Ishikawa (cell line): ENCODE measurements around the gene CARD11.

Experiments
- CEBPB ChIP-seq: IDR thresholded peaks from 2 replicates; pipeline ENCODE4 v1.6.1; 2012
- CREB1 ChIP-seq: IDR thresholded peaks from 2 replicates; pipeline ENCODE4 v1.6.1; 2012; ENCODE audit warnings: low read depth
- EGR1 ChIP-seq: IDR thresholded peaks from 2 replicates; pipeline ENCODE4 v1.6.1; 2012
- EP300 ChIP-seq: IDR thresholded peaks from 2 replicates; pipeline ENCODE4 v1.6.1; 2012; ENCODE audit warnings: borderline replicate concordance
- FOXM1 ChIP-seq: IDR thresholded peaks from 2 replicates; pipeline ENCODE4 v1.6.1; 2012; ENCODE audit warnings: low read depth, borderline replicate concordance
- MAX ChIP-seq: IDR thresholded peaks from 2 replicates; pipeline ENCODE4 v1.6.1; 2012
- NFIC ChIP-seq: IDR thresholded peaks from 2 replicates; pipeline ENCODE4 v1.6.1; 2012
- RAD21 ChIP-seq: IDR thresholded peaks from 2 replicates; pipeline ENCODE4 v1.6.1; 2012; ENCODE audit warnings: low read depth
- TAF1 ChIP-seq: IDR thresholded peaks from 2 replicates; pipeline ENCODE4 v1.6.1; 2012; ENCODE audit warnings: low read depth, mild to moderate bottlenecking
- TCF12 ChIP-seq: IDR thresholded peaks from 2 replicates; pipeline ENCODE4 v1.6.1; 2012; ENCODE audit warnings: low read depth
- TEAD4 ChIP-seq: IDR thresholded peaks from 2 replicates; pipeline ENCODE4 v1.6.1; 2012
- USF1 ChIP-seq: IDR thresholded peaks from 2 replicates; pipeline ENCODE4 v1.6.1; 2012
- YY1 ChIP-seq: IDR thresholded peaks from 2 replicates; pipeline ENCODE4 v1.6.1; 2012; ENCODE audit warnings: low read depth
- ZBTB7A ChIP-seq: IDR thresholded peaks from 2 replicates; pipeline ENCODE4 v1.6.1; 2012; ENCODE audit warnings: low read depth
- TF ChIP-seq, protein P1 (sequence below): IDR thresholded peaks from 2 replicates; pipeline ENCODE4 v1.6.1; 2012; ENCODE audit warnings: low read depth, mild to moderate bottlenecking

Gene CARD11

DNA sequence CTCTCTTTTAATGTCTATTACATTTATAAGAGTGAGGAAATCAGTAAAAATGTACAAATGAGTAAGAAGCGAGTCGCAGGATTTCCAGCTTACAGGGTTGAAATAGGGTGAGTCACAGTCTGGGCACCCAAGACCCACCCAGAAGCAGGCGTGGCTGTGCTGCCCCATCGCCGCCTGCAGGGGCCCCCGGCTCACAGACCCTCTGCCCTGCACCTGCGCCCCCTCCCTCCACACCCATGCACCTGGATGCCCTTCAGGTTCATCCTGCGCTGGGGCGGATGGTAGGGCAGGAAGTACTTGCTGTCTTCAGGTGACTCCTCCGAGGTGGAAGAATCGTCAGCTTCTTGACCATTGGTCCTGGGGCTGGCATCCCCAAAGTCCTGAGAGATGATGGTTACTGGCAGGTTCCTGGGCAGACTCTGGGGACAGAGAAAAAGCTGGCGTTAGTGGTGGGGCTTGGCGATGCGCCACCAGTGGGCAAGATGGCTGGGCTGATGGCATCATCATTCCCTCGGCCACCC lies 109.4 kb downstream of the CARD11 start:
- TF ChIP-seq MAX (no peak), NFIC (no peak), USF1 (no peak), RAD21 (no peak), TAF1 (no peak), EP300 (no peak), TEAD4 (no peak), FOXM1 (no peak), EGR1 (no peak), YY1 (no peak), ZBTB7A (no peak), TCF12 (no peak), CEBPB (no peak), CREB1 (no peak)
- TF ChIP-seq, protein P1, sequence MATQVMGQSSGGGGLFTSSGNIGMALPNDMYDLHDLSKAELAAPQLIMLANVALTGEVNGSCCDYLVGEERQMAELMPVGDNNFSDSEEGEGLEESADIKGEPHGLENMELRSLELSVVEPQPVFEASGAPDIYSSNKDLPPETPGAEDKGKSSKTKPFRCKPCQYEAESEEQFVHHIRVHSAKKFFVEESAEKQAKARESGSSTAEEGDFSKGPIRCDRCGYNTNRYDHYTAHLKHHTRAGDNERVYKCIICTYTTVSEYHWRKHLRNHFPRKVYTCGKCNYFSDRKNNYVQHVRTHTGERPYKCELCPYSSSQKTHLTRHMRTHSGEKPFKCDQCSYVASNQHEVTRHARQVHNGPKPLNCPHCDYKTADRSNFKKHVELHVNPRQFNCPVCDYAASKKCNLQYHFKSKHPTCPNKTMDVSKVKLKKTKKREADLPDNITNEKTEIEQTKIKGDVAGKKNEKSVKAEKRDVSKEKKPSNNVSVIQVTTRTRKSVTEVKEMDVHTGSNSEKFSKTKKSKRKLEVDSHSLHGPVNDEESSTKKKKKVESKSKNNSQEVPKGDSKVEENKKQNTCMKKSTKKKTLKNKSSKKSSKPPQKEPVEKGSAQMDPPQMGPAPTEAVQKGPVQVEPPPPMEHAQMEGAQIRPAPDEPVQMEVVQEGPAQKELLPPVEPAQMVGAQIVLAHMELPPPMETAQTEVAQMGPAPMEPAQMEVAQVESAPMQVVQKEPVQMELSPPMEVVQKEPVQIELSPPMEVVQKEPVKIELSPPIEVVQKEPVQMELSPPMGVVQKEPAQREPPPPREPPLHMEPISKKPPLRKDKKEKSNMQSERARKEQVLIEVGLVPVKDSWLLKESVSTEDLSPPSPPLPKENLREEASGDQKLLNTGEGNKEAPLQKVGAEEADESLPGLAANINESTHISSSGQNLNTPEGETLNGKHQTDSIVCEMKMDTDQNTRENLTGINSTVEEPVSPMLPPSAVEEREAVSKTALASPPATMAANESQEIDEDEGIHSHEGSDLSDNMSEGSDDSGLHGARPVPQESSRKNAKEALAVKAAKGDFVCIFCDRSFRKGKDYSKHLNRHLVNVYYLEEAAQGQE: no peak

GRCh38 chr7:2932402-2933251 lies 111.0 kb downstream of the CARD11 start:
- TF ChIP-seq, protein P1: no peak

GRCh38 chr7:2931034-2931415 lies 112.6 kb downstream of the CARD11 start:
- TF ChIP-seq TEAD4 (no peak), MAX (no peak), FOXM1 (no peak), USF1 (no peak), EGR1 (no peak), TAF1 (no peak), CEBPB (no peak), TCF12 (no peak), YY1 (no peak), RAD21 (no peak), NFIC (no peak), ZBTB7A (no peak), CREB1 (no peak)
- TF ChIP-seq, protein P1: no peak

DNA sequence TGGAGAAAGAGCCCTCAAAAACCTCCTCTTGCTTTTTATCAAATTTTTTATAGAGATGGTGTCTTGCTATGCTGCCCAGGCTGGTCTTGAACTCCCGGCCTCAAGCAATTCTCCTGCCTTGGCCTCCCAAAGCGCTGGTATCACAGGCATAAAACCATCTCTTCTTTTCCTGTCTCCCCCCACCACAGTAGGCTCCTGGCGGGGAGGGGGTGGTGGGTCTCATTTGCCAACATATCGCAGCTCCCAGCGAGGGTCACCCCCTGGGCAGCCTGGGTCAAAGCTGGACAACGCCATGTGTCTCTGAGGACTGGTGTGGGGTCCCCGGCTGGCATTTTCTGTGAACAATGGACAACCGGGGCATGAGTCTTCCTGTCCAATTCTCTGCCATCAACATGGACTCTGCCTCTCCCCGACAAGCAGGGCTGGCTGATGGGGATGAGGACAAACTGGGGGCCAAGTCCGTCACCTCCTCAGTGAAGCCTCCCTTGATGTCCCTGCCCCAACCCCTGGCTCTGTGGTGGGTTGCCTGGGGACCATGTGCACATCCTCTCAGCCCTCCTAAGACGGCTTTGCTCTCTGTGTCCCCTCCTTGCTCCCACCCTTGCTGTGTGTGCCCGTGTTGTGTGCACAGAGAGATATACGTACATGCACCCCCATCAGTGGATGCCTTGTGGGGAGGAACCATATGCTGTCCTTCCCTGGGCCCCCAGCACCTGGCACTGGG lies 113.2 kb downstream of the CARD11 start:
- TF ChIP-seq FOXM1: no peak
- no peak for TF ChIP-seq EGR1
- TF ChIP-seq CEBPB: no peak
- no peak for TF ChIP-seq TCF12
- TF ChIP-seq CREB1: no peak
- TF ChIP-seq, protein P1: no peak
- TF ChIP-seq MAX: no peak
- no peak for TF ChIP-seq RAD21
- no peak for TF ChIP-seq ZBTB7A
- TF ChIP-seq NFIC: no peak
- no peak for TF ChIP-seq TAF1
- no peak for TF ChIP-seq YY1
- no peak for TF ChIP-seq TEAD4
- no peak for TF ChIP-seq USF1
- TF ChIP-seq EP300: no peak
